Cerebellar cortex (tissue), 1 donor: ENCODE results near the gene PPP1R14B.
A peak's percentile ranks its signal among the peaks of the same experiment; 100 is the strongest.

Experiments used
- DNase-seq: peaks from one replicate; pipeline ENCODE4 v3.0.0-alpha.2; 2015; ENCODE audit warnings: low spot score

The PPP1R14B gene

DNA sequence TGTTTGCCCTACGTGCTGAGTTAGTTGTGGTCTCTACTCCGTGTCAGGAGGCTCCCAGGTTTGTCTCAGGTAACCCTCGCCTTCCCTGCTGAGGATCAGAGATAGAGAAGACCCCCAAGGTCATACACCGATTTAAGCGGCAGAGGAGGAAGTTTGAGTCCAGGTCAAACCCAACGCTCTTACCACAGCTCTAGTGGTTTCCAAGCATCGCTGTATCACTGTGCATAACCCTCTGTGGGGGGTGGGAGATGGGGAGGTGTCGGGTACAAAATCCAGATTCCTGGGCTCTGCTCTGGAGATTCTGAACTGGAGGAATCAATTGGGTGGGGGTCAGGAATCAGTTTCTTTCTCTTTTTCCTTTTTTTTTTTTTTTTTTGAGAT lies 15.8 kb downstream of the PPP1R14B start:
- no peak for DNase-seq

DNA sequence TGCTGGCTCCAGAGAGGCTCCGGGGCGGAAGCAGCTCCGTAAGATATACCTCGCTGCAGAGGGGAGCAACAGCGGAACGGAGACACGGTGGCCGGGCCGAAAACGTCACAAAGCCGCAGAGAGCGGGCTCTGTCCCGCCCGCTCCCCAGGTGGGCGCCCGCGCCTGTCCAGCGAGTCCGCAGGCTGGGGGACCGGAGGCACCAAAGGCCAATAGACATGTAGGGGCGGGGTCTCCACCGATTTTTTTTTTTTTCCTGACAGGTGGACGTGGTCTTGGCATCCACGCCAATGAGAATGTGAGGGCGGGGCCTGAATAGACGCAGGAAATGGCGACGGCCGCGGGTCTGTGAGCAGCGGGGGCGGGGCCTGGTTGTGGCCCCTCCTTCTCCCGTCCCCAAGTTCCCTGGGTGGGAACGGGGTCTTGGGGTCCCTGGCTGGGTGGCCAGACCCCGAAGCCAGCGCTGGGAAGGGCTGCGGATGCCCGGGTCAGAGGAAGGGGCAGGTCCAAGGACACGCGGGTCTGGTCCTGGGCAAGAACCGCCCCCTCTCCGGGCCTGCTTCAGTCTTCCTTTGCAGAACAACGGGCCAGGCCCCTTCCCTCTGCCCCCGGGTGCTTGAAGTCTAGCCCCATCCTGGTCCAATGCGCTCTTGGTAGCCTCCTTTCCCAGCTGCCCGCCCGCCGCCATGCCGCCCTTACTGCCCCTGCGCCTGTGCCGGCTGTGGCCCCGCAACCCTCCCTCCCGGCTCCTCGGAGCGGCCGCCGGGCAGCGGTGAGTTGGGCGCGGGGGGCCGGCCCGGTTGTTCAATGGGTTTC lies 16.4 kb downstream of the PPP1R14B start, which contains the start of gene DNAJC4:
Gene DNAJC4, plus strand, starts transcription at position 378 of the 814 bp plus-strand sequence. Its CDS starts 307 bp downstream, at position 685.
- peak; percentile 98 for DNase-seq

DNA sequence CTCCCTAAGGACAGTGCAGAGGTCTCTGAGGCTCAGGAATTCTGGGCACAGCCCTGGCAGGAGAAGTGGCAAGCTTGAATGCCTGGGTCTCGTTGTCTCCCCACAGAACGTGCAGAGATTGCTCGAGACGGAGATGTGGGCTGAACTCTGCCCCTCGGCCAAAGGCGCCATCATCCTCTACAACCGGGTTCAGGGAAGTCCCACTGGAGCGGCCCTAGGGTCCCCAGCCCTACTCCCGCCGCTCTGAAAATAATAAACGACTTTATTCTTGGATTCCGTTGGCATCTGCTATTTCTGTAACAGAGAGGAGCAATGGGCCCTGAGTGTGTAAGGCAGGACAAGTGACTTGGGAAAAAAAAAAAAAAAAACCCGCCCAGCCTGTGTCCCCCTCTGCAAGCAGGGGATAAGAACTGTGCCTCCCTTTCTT lies 17.0 kb downstream of the PPP1R14B start:
- no peak for DNase-seq

DNA sequence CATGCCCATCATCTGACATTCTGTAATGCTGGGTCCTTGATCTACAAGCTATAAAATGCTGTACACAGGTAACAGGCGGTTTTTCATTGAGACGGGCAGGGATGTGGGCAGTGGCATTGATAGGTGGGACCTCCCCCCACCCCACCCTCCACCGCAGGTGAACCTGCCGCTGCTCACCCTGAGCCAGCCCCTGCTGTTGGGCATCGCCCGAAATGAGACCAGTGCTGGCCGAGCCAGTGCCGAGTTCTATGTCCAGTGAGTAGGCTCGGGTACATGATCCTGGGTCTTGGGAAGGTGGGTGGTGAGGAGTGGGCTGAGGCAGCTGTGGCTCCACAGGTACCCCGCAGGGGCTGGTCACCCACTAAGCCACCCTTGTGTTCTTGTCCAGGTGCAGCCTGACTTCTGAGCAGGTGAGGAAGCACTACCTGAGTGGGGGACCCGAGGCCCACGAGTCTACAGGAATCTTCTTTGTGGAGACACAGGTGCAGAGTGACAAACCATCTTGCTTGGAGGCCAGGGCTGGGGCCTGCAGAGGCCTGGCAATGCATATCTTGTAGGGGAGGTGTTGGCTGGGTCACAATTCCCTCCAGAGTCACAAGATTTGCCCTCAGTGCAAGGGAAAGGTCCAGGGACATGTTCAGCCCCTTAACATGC lies 17.5 kb downstream of the PPP1R14B start:
- DNase-seq: no peak

DNA sequence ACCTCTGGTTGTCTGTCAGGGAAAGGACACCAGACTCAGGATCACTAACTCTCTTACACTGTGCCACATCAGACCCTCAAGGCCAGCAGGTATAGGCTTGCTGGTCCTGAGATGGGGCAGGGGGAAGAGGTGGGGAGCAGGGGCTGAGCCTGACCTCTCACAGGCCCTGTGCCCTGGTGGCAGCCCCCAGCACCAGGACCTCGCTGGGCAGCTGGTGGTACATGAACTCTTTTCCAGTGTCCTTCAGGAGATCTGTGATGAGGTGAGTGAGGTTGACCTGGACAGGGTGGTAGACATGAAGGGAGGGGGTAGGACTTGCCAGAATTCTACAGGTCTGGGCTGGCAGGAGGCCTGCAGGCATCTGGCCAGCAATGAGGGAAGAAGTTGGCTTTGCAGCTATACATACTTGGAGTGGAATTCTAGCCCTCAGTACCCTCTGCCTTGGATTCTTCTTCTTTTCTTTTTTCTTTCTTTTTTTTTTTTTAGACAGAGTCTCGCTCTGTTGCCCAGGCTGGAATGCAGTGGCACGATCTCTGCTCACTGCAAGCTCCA lies 19.3 kb downstream of the PPP1R14B start:
- DNase-seq: no peak

DNA sequence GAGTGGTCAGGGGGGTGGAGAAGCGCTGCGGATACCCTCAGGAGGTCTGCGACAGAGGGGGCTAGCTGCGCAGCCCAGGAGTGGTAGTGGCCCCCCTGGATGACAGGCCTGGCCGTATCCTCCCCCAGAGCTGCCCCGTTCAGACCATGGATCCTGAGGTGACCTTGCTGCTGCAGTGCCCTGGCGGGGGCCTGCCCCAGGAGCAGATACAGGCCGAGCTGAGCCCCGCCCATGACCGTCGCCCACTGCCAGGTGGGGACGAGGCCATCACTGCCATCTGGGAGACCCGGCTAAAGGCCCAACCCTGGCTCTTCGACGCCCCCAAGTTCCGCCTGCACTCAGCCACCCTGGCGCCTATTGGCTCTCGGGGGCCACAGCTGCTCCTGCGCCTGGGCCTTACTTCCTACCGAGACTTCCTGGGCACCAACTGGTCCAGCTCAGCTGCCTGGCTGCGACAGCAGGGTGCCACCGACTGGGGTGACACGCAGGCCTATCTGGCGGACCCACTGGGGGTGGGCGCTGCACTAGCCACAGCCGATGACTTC lies 20.2 kb downstream of the PPP1R14B start:
- no peak for DNase-seq

DNA sequence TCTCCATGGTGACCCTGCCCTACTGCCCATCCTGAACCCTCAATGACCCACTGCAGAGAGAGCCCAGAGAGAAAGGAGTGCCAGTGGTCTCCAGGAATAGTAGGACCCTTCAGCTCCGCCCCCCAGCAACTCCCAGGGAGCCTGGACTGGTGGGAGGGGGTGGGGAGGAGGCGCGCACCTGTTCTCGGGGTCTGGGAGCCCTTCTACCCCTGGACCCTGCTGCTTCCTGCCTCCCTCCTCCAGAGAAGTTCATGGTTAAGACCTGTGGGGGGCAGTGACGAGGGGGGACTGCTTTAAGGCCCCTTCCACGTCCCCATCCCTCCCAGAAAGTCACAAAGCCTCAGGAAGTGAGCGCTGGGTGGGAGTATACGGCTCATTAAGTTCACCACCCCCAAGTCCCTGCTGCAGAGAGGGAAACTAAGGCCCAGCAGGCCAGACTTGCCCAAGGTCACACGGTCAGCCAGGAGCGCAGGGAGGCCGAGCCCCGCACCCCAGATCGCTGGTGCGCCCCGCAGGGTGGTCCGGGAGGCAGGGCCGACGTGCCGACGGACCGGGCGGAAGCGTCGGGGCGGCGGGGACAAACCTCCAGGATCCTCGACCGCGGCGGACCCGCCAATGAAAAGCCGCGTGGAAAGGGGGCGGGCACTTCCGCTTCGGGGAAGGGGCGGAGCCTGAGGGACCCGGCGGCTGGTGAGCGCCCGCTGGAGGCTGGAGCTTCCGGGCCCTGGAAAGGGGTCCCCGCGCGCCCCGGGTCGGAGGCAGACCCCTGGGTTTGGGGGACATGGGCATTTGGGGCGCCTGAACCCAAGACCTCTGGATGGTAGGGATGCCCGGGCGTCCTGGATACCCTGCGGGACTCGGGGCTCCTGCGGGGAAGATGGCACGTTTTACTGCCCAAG lies 20.9 kb downstream of the PPP1R14B start, which contains the start of the genes NUDT22 and TRPT1:
Gene NUDT22, plus strand, starts transcription at position 667 of the 899 bp plus-strand sequence. CDS start 379 bp downstream, outside the sequence.
Gene TRPT1, minus strand, starts transcription at position 579 of the 899 bp plus-strand sequence. Its CDS starts 326 bp downstream, at position 253.
- DNase-seq: peak; percentile 82

DNA sequence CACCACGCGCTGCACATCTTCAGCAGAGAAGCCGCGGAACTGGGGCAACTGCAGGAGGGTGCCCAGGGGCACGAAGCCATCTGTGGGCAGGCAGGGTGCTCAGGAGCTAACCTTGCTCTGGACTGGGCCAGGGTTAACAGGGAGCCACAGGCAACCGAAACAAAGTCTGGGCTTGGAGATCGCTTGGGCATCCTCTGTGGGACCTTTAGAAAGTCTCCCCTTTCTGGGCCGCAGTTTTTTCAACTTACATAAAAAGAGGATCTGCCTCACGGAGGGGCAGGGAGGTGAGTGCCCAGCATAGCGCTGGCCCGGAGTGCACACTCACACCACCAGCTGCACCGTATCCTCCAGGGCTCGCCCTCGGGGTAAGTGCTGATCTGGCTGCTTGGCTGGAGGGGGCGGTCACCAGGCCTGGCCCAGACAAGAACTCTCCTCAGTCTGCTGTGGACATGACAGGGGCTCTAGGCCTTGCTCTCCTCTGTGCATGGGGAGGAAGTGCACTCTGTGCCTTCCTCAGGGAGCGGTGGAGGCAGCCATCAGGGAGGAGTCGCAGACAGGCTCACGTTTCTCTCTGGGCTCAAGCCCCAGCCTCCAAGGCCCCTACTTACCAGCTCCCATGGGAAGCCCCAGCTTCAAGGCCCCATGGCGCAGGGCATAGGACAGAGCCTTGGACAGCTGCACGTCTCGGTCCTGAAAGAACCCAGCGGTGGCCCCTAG lies 21.7 kb downstream of the PPP1R14B start:
- DNase-seq: no peak

DNA sequence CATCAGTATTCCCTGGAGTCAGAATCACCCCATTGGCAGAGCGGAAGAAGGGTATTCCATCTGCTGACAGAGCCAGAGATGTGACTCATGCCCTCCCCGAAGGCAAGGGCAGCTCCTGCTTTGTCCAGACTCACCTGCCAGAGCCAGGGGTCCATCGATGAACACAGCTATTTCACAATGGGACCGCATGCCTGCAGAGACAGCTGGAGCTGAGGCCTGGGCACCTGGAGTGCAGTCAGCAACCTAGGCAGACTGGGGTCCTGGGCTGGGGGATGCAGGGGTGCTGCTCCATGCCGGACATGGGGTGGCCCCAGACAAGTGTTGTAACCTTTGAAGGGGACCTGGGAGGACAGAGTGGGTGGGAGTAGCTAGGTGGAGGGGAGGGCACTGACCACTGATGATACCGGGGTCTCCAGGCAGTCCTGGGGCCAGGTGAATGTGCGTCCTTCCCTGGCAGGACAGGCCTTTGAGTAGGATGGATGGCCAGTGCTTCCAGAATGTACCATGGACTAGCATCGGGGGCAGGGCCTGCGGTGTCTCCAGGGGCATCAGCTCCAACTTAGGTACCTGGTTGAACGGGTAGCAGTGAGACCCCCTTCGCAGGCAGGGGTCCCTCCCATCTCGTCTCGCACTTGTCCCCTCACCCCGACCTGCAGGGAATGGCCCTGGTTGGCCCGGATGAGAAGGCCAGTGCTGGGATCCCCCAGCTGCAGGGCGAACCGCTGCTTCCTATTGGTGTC lies 22.4 kb downstream of the PPP1R14B start:
- DNase-seq: no peak

DNA sequence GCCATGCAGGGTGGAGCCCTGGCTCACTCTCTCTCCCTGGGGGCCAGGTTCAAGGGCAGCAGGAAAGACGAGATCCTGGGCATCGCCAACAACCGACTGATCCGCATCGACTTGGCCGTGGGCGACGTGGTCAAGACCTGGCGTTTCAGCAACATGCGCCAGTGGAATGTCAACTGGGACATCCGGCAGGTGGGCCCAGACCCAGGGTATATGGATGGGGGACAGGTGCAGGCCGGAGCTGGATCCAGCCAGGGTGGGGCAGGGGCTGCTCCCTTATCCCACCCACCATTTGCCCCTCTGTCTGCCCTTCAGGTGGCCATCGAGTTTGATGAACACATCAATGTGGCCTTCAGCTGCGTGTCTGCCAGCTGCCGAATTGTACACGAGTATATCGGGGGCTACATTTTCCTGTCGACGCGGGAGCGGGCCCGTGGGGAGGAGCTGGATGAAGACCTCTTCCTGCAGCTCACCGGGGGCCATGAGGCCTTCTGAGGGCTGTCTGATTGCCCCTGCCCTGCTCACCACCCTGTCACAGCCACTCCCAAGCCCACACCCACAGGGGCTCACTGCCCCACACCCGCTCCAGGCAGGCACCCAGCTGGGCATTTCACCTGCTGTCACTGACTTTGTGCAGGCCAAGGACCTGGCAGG lies 23.6 kb downstream of the PPP1R14B start:
- DNase-seq: no peak

DNA sequence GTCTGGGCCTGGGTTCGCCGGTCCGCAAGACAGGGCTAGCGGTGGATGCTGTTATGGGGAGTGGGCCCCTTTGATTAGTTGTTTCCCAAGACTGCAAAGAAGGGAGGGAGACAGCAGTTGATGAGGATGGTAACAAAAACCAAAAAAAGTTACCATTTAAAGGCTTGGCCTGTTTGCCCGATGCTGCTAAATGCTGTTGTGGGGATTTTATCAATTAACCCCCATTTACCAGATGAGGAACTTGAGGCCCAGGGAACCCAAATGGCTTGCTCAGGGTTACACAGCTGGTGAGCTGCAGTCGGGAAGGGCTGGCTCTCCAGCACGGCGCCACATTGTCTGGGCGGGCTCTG lies 24.1 kb downstream of the PPP1R14B start:
- no peak for DNase-seq

DNA sequence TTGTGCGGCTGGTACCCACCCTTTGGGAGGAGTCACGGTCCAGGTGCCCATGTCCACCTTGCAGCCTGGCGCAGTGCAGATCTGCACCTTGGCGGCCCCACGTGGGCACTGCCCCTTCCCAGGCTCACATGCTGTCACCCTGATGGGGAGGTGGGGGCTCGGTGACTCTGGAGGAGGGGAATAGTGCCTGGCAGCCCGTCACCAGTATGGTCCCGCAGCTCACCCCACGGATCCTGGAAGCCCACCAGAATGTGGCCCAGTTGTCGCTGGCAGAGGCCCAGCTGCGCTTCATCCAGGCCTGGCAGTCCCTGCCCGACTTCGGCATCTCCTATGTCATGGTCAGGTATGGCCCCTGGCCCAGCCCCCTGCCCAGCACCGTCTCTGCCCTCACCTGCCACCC lies 25.9 kb downstream of the PPP1R14B start:
- DNase-seq: no peak

DNA sequence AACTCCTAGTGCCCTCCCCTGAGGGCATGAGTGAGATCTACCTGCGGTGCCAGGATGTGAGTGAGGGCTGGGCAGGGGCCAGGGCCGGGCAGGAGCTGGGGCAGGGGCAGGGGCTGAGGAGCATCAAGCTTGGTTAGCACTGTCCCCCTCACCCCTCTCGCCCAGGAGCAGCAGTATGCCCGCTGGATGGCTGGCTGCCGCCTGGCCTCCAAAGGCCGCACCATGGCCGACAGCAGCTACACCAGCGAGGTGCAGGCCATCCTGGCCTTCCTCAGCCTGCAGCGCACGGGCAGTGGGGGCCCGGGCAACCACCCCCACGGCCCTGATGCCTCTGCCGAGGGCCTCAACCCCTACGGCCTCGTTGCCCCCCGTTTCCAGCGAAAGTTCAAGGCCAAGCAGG lies 26.5 kb downstream of the PPP1R14B start:
- no peak for DNase-seq

DNA sequence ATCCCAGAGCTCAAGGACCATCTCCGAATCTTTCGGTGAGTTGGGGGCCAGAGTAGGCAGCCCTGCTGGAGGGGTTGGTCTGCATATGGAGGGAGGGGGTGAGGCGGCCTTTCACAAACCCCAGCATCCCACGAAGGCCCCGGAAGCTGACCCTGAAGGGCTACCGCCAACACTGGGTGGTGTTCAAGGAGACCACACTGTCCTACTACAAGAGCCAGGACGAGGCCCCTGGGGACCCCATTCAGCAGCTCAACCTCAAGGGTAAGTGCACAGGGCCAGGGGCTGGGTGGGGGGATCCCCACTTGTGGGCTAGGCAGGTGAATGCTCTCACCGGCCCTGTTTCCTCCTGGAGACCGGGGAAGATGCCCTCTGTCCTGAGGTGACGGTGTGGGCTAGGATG lies 27.0 kb downstream of the PPP1R14B start:
- no peak for DNase-seq

DNA sequence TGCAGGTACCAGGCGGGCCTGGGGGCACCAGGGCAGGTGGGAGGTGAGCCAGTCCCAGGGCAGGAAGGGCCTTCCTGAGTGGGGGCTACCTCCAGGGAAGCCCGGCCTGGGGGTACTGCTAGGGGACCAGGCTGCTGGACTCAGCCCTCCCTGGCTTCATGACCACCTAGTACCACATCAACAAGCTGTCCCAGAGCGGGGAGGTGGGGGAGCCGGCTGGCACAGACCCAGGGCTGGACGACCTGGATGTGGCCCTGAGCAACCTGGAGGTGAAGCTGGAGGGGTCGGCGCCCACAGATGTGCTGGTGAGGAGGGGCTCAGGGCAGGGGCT lies 27.4 kb downstream of the PPP1R14B start:
- no peak for DNase-seq

DNA sequence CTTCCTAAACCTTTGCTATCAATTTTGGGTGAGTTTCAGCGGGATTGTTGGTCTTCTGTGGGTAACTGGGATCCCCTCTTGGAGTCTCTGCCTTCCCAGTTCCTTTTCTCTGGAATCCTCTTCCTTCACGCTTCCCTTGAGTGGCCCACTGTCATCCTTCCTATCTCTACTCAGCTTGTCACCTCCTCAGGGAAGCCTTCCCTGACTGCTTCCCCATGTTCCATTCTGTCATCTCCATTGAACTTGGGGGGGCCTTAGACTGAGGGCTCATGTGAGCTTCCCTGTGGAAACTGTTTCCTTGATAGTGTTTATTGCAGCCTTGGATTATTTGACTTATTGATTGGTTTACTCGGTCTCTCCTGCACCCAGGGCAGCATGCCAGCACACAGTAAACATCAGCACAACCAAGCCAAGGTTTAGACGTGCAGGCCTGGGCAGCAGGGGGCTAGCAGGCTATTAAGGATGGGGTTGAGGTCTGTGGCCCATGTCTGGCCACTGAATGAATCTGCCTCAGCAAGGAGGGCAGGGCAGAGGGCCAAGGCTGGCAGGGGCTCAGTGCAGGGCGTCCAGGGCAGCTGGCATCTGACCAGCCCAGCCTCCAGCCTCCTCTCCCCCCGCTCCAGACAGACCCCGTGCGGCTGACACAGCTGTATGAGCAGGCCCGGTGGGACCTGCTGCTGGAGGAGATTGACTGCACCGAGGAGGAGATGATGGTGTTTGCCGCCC lies 28.0 kb downstream of the PPP1R14B start:
- no peak for DNase-seq

DNA sequence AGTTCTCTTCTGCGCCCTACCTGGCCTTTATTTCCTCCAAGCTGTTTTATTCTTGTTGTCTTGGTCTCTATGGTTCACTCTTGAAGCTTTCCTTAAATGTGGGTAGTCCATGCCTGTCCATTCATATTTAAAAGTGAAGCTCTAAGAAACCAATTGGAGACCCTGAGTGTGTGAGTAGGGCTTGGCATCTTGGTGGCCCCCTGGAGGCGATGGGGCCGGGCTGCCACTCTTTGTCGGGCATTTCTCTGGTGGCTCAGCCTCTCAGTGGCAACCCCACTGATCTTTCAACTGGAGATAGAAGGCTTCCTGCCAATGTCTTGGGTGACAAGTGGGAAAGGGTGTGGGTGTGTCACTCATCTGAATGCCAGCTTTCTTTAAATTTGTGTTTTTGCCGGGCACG lies 29.9 kb downstream of the PPP1R14B start:
- no peak for DNase-seq

DNA sequence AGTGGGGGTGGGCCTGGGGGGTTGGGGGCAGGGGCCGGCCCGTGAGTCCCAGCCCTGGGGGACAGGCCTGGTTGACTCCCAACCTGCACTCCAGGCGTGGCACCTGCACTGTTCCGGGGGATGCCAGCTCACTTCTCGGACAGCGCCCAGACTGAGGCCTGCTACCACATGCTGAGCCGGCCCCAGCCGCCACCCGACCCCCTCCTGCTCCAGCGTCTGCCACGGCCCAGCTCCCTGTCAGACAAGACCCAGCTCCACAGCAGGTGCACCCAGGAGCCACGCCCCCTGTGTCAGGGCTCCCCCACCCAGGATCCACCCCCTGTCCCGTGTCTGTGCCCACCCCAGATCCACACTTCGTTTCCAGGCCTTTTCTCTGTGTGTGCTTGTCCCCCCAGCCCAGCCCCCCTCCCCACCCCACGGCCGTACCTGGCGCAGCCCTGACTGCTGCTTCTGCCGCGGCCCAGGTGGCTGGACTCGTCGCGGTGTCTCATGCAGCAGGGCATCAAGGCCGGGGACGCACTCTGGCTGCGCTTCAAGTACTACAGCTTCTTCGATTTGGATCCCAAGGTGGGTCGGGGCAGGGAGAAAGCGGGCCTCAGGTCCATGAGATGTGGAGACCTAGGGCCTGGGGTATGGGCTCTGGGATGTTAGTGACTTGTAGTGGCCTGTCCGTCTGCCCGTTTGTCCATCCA lies 35.4 kb downstream of the PPP1R14B start:
- DNase-seq: no peak
